Activated T-helper 1 cell treated with Interleukin-2 at 50 U/mL for 16 hours (primary cell): ENCODE results near the gene ELAVL4.

ENCODE experiments used
- DNase-seq: peaks from one replicate; pipeline ENCODE4 v3.0.0-alpha.2; 2020; ENCODE audit warnings: low read depth

The ELAVL4 gene

GRCh38 chr1:50180367-50180766 is 71.6 kb downstream of the ELAVL4 start:
- no peak for DNase-seq

GRCh38 chr1:50181027-50181663 is 72.4 kb downstream of the ELAVL4 start:
- no peak for DNase-seq

DNA sequence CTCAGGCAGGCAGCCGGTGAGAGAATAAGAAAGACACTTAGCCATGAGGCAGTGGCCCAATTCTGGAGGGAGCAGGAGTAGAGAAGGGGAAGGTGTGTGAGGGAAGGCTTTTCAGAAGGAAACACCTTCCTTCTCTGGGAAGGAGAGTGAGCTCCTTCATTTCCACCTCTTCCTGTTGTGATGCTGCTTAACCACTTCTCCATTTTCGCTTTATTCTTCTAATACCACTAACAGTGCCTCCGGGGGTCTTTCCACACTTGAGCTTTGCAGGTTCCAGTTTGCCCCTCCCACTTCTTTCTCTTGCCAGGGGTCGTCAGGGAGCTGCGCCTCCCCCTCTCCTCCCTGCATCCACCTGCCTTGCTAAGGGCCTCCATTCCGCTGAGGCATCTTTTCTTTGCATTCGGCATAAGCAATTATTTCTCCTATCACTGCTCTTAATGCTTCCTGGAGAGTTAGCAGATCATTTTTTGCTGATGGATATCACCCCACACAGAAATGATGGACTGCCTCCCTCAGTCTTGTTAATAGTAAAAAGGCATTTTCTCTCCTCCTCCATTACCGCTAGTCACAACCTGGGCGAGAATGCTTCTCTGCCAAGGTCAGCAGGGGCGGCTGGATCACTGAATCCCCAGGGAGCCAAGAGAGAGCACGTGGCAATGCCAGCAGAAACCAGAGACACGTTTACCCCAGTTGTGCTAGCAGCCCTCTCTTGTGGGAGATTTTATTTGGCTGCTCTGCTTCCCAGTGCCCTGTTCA is 74.8 kb downstream of the ELAVL4 start:
- DNase-seq = no peak

- DNase-seq = no peak
Observed at GRCh38 chr1:50189369-50189768, 80.6 kb downstream of the ELAVL4 start.

DNA sequence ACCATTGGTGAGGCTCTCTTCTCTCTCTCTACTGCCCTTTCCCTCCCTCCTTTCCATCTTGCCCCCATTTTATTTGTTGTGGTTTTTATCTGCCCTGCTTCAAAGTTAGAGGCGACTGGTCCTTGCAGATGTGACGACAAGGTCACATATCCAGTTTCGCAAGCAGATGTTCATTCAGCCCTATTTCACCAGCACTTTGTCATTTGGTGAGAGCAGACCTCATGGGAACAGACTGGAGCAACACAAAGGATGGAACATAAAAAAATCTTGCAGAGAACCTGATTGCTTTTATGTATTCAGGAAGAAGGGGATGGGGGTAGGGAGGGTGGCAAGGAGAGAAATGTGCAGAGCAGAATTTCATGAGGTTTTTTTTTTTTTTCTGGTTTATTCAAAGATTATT is 84.3 kb downstream of the ELAVL4 start:
- no peak for DNase-seq

DNA sequence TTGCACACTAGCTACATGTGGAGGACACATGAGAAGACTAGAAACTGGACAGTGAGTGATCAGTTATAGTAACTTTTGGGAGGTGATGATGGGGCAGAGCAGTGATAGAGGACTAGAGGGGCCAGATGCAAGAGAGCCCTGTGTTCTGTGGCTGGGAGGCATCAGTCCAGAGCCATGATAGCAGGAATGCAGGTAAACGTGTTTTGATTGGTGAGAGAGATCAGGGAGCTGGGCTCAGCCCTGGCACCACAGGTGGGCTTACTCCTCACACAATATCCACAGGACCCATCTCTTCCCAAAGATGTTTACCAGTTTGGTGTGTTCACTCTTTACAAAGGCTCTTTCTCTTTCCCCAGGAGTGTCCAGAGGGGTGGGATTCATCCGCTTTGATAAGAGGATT is 86.5 kb downstream of the ELAVL4 start:
- no peak for DNase-seq

- no peak for DNase-seq
Observed at GRCh38 chr1:50196081-50196480, 87.4 kb downstream of the ELAVL4 start.

- no peak for DNase-seq
Observed at GRCh38 chr1:50197216-50197615, 88.5 kb downstream of the ELAVL4 start.

DNA sequence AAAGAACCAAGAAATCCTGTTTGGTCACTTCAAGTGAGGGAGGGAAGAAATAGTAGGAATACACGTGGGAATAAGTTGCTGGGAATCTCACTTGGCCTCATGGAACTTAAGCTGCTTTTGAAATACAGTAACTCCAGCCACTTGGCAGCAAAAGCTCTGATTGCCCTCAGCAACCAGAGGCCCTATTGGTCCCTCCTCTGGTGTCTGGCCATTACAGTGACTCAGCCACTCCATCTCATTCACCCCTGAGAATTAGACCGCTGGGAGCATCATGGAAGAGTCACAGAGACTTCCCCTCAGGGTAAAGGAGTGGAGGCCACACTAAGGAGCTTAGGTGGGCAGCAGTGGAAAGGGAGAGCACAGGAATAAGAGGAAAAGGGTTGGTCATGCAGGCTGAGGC is 99.6 kb downstream of the ELAVL4 start:
- no peak for DNase-seq

DNA sequence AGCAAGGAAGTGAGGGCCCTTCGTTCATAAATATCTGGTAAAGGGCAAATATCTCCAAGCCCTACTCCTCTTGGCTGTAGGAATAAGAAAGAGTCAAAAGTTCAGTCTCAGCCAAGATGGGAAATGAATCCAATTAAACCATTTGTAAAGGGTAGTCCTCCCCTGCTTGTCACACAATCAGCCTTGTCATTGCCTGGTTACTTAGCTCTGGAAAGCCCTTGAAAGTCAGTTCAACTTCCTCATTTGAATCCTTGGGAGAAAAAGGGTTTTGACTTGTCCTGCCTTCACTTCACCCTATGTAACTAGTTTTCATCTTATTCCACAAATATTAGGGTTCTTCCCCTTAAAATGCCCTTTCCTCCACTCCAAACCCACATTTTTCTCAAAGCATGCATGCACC is 100.0 kb downstream of the ELAVL4 start:
- no peak for DNase-seq

DNA sequence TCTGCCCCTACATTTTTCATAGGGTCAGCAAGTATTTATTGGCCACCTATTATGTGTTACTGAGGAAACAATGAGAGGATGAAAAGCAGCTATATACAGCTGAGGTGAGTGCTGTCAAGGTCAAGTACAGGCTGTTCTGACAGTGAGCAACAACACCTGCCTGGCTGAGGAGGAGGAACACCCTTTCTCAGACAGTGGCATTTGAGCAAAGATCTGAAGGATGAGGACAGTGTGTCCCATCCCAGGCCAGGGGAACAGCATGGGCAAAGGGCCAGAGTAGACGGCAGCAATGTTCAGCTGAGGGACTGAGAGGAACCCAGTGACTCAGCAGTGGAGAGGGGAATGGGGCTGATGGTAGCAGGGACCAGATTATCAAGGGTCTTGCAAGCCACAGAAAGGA is 101.0 kb downstream of the ELAVL4 start:
- no peak for DNase-seq

DNA sequence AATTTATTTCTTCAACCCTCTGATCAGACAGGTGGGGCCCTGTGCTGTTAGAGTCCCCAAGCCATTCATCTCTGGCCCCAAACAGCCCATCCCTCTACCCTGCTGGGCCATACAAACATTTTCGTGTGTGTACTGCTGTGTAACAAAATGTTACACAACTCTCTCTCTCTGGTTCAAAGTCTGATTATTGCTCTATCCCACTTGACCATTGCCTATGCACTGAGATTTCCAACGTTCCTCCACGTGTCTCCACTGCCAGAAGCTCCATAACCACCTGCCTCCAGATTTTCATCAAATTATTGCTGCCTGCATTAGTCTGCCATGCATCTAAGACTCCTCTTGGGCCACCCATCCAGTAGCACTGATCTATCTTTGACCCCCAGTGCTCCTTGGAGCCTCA is 104.8 kb downstream of the ELAVL4 start:
- no peak for DNase-seq

- DNase-seq = no peak
Observed at GRCh38 chr1:50214717-50215116, 106.0 kb downstream of the ELAVL4 start.

DNA sequence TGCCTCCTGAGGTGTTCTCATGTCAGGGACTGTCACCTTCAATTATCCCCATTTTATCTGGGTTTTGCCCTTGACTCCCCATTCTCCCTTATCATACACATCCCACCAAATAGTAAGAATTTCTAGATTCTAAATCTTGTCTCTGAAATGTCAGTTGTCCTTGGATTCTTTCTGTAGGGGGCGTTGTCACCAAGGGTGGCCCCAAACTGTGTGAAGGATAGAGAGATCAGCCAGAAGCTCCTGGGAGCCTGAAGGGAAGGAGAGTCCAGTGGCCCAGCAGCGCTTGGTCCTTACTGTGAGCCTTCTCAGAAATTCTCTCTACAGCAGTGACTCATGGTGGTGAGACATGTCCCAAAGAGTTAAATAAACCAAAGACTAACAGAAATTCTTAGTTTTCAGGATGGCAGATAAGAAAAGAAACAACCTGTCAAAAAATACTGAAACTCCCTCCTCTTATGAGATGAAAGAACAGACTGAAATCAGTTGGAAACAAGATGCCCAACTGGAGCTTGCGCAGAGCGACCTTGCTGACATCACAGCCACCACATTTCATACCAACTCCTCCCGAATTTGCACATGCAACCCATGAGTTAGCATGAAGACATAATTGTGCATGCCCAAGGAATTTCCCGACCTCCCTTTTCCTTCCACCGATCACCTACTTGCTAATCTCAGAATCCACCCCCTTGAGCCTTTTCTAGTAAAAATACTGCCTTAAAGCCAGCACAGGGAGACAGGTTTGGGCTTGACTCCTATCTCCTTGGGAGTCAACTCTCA is 109.8 kb downstream of the ELAVL4 start:
- DNase-seq = no peak

- no peak for DNase-seq
Observed at GRCh38 chr1:50228871-50229384, 120.2 kb downstream of the ELAVL4 start.

DNA sequence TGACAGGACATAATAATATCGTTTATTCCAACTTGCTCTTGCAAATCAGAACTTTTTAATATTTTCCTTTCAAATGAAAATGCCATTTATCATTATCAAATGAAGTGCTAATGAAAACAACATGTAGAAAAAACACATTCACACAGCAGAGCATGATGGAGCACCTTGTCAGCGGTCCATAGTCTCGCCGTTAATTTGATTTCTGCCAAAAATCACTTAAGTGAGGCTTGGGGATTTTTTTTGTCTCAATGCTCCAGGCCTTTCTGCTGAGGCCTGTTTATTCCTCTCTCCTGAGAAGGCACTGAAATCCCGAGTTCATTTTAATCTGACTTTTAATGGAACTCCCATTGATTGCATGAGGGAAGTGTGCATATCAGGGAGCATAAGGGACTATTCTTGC is 122.5 kb downstream of the ELAVL4 start:
- DNase-seq = no peak

GRCh38 chr1:50232336-50232735 is 123.6 kb downstream of the ELAVL4 start:
- DNase-seq = no peak

GRCh38 chr1:50236656-50237055 is 127.9 kb downstream of the ELAVL4 start:
- no peak for DNase-seq

- DNase-seq = no peak
Observed at GRCh38 chr1:50237056-50237455, 128.3 kb downstream of the ELAVL4 start.

DNA sequence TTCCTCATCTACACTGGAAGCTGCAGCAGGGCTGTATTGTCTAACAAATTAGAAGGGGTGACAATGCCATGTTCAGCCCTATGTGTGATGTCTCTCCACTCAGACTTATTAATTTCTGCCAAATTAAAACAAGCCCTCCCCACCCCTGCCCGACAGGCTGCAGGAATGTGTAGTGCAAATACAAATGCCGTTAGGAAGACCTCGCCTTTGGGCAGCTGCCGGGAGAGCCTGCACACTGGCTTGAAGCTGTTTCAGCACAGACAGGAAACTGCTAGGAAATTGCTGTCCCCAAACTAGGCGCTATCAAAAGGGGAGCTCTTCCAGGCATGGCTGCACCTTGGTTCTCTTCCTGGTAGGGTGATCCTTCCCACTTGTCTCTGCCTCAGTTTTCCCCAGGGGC is 135.2 kb downstream of the ELAVL4 start:
- no peak for DNase-seq

- no peak for DNase-seq
Observed at GRCh38 chr1:50246869-50247268, 138.1 kb downstream of the ELAVL4 start.

DNA sequence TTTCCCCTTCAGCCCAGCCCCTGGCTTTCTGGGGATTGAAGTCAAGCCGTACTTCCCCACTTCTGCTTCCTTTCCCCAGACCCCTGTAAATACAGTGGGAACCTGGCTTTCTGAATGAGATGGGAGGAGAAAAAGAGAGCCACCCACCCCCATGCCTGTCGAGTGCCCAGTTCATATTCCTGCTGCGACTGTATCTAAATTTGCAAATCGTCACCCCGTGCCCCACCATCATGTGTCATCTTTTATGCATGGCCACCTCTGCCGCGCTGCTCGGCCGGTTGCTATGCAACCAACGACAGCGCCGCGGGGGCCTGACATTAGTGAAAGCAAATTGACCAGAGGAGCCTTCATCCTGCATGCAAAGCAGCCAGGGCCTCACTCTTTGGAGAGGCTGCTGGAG is 143.0 kb downstream of the ELAVL4 start:
- no peak for DNase-seq

DNA sequence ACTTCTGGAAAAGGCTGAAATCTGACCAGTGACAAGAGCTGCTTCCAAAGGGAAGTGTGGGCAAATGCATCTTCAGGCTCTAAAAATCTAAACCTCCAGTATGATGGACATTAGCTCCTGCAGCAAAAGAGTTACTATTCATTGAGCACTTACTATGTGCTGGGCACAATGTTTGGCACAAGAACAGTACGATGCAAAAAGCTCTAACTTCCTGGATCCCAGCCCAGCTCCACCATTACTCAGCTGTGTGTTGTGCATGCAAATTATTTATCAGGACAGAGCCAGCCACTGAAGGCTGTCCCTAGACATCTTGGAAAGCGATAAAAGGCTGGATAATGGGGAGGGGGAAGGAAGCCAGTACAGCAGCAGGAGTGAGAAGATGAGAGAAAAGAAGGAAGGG is 143.5 kb downstream of the ELAVL4 start:
- no peak for DNase-seq
